Colon (tissue), 2 donors: ENCODE measurements around the gene FAM24A.

ENCODE experiments used
- FAIRE-seq: peaks from 2 replicates; lab custom pipeline; 2012; peaks lifted over from hg19 to GRCh38; lab: Jason Lieb, UNC
- donor health status: control.
- donor health status: control.

Gene FAM24A

GRCh38 chr10:122931088-122931906, 20.9 kb downstream of the FAM24A start:
- FAIRE-seq, result no peak

DNA sequence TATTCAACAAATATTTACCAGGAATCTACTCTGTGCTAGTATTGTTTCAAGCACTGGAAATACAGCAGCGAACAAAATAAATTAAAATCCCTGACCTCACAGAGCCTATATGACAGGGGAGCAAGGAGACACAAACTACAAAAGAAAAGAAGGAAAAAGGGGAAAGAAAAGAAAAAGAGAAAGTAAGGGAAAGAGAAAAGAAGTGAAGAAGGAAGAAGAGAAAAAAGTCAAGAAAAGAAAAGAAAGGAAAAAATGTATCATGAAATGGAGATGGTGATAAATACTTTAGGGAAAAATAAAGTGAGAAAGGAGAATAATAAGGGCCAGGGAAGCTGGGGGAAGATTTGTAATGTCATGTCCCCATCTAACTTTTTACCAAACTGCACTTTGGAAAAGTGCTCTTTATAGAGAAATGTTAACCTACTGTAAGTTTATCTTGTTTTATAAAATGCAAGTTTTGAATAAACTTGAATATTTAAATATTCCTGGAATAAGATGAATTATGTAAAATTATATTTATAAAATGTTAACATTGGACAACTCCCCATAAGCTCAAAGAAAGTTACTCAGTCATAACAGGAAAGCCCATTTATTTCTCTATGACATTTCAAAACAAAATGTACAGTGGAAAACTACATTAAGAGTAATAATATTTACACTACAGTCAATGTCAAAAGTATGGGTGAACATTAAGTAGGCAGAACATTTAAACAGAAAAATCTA, 28.9 kb downstream of the FAM24A start:
- no peak for FAIRE-seq

GRCh38 chr10:122939856-122940543, 29.6 kb downstream of the FAM24A start:
- no peak for FAIRE-seq

- FAIRE-seq, result no peak
These were observed 38.9 kb downstream of the FAM24A start for GRCh38 chr10:122949296-122949695.

GRCh38 chr10:122953902-122954730, 43.7 kb downstream of the FAM24A start, which contains the start of gene C10orf88:
C10orf88 (minus strand) TSS chr10:122954227; CDS start chr10:122954178, 49 bp downstream.
- no peak for FAIRE-seq

DNA sequence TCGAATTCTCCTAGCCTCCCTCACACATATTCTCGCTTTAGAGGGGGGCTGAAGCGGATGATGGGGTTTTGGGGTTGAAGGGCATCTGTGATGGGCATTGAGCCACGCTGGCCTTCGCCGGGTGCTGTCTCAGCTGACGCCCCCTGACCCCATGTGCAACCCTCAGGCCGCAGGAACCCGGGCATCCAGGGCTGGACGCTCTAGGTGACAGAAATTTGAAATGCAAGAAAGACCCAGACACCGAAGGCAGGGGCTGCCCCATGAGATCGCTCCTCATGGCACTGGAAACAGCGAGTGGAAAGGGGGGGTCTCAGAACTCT, 44.3 kb downstream of the FAM24A start:
- no peak for FAIRE-seq

GRCh38 chr10:122955892-122956291, 45.5 kb downstream of the FAM24A start:
- no peak for FAIRE-seq

DNA sequence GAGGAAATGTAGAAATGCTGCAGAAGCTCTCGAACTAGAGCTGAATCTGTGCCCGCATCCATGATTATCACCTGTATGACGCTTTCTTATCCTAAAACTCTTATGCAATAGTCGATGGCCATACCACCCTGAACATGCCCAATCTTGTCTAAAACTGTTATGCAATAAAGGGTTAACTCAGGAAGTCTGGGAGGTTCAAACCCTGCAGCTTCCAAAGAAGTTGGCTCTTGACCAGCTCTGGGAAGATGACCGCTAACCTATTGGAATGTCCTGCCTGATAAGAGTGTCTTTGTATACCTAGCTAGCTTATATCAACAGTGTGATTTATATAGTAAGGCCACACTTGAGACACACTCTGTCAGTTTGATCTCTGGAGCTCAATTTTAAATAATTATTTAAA, 47.1 kb downstream of the FAM24A start:
- FAIRE-seq, result no peak

- no peak for FAIRE-seq
These were observed 52.0 kb downstream of the FAM24A start for GRCh38 chr10:122962405-122962804.
